HepG2 (cell line): ENCODE results near the gene CORO1C. TPM values are rescaled to one million over a fixed set of nuclear protein-coding genes. Genes with fewer than 3 reads are reported as not detected.

Experiments used
- ATF4 ChIP-seq, 2 experiments: fragments of 450-650 bp in 1 of 2; sonication (generic) in 1 of 2; formaldehyde crosslinking; IDR thresholded peaks; 2 replicates each; pipeline versions ENCODE4 v1.5.0 to v1.8.0; 2020 to 2022; ENCODE audit warnings: mild to moderate bottlenecking in 1 of 2, missing genetic modification reagents in 1 of 2
- CENPBD1 ChIP-seq: sonication (generic); formaldehyde crosslinking; IDR thresholded peaks from 2 replicates; pipeline ENCODE4 v1.8.0; 2022; ENCODE audit warnings: missing genetic modification reagents, low read depth, mild to moderate bottlenecking, borderline replicate concordance
- DPF2 ChIP-seq: sonication (generic); formaldehyde crosslinking; IDR thresholded peaks from 2 replicates; pipeline ENCODE4 v1.4.0; 2020; ENCODE audit warnings: mild to moderate bottlenecking, low read depth, missing genetic modification reagents, borderline replicate concordance
- HNF4A ChIP-seq: sonication (generic); formaldehyde crosslinking; IDR thresholded peaks from 2 replicates; pipeline ENCODE4 v1.4.0; 2020; ENCODE audit warnings: missing genetic modification reagents
- HNRNPLL ChIP-seq: fragments of 200-400 bp; formaldehyde crosslinking; IDR thresholded peaks from 2 replicates; pipeline ENCODE4 v1.6.1; 2017; ENCODE audit warnings: mild to moderate bottlenecking, low read depth, low read length; ENCODE audit not compliant: poor library complexity, severe bottlenecking
- KLF12 ChIP-seq: sonication (generic); formaldehyde crosslinking; IDR thresholded peaks from 2 replicates; pipeline ENCODE4 v1.4.0; 2020; ENCODE audit warnings: missing genetic modification reagents, borderline replicate concordance
- MYC ChIP-seq: sonication (generic); formaldehyde crosslinking; IDR thresholded peaks from 2 replicates; pipeline ENCODE4 v1.9.0; 2021; ENCODE audit warnings: missing genetic modification reagents, borderline replicate concordance
- PATZ1 ChIP-seq: sonication (generic); formaldehyde crosslinking; IDR thresholded peaks from 2 replicates; pipeline ENCODE4 v1.4.0; 2020; ENCODE audit warnings: missing genetic modification reagents
- PAWR ChIP-seq: sonication (generic); formaldehyde crosslinking; IDR thresholded peaks from 2 replicates; pipeline ENCODE4 v1.4.0; 2020; ENCODE audit warnings: missing genetic modification reagents, mild to moderate bottlenecking, borderline replicate concordance
- SIN3A ChIP-seq: IDR thresholded peaks from 2 replicates; pipeline ENCODE4 v1.6.1; 2011; ENCODE audit warnings: low read depth, mild to moderate bottlenecking, control low read depth, low read length, borderline replicate concordance
- ZFY ChIP-seq: sonication (generic); formaldehyde crosslinking; IDR thresholded peaks from 2 replicates; pipeline ENCODE4 v1.4.0; 2020; ENCODE audit warnings: missing genetic modification reagents
- ZNF251 ChIP-seq: sonication (generic); formaldehyde crosslinking; IDR thresholded peaks from 2 replicates; pipeline ENCODE4 v1.9.0; 2021; ENCODE audit warnings: mild to moderate bottlenecking, missing genetic modification reagents
- ZNF253 ChIP-seq: sonication (generic); formaldehyde crosslinking; IDR thresholded peaks from 2 replicates; pipeline ENCODE4 v1.8.0; 2022; ENCODE audit warnings: mild to moderate bottlenecking, missing genetic modification reagents, borderline replicate concordance
- ZNF362 ChIP-seq: sonication (generic); formaldehyde crosslinking; IDR thresholded peaks from 2 replicates; pipeline ENCODE4 v1.4.0; 2020; ENCODE audit warnings: missing genetic modification reagents, mild to moderate bottlenecking, borderline replicate concordance
- ZNF850 ChIP-seq: sonication (generic); formaldehyde crosslinking; conservative IDR thresholded peaks from 2 replicates; pipeline ENCODE4 v1.9.0; 2021; ENCODE audit warnings: mild to moderate bottlenecking, missing genetic modification reagents
- ZSCAN20 ChIP-seq: sonication (generic); formaldehyde crosslinking; IDR thresholded peaks from 2 replicates; pipeline ENCODE4 v1.4.0; 2020; ENCODE audit warnings: missing genetic modification reagents, mild to moderate bottlenecking, borderline replicate concordance
- ZSCAN9 ChIP-seq: IDR thresholded peaks from 2 replicates; pipeline ENCODE4 v1.6.1; 2016; ENCODE audit warnings: borderline replicate concordance
- polyA plus RNA-seq, 8 experiments: library from polyadenylated mRNA; depleted of rRNA in 3 of 8; stranded (reverse) in 7 of 8; unstranded in 1 of 8; fragments of >200 nt; fragmentation: Illumina TruSeq in 4 of 8; extraction: Trizol in 4 of 8; gene quantifications; 2 replicates each; pipeline versions ENCODE4 v1.2.1 to v1.2.3, GENCODE V29; 2011 to 2016; ENCODE audit warnings: low read depth in 4 of 8, missing spikeins in 1 of 8, mixed read lengths in 1 of 8; ENCODE audit not compliant: insufficient read depth in 1 of 8
- total RNA-seq, 5 experiments: library from RNA; depleted of rRNA; stranded (reverse); fragments of >200 nt; fragmentation: Illumina TruSeq; extraction: Trizol; gene quantifications; 2 replicates each; pipeline ENCODE4 v1.2.3, GENCODE V29; 2016; ENCODE audit warnings: low read depth in 1 of 5
- TF ChIP-seq, protein P1 (sequence below): sonication (generic); formaldehyde crosslinking; IDR thresholded peaks from 2 replicates; pipeline ENCODE4 v1.4.0; 2020; ENCODE audit warnings: low read depth, mild to moderate bottlenecking, missing genetic modification reagents

The CORO1C gene
- total and polyA plus RNA-seq, 2 of the 13 experiments (the other 11 are each of a cell fraction or from before 2014, with no cell fraction given) = 73.7 to 131 TPM

- no peak for TF ChIP-seq ATF4 (CRISPR knock-in tag; IDR thresholded peaks at IDR 0.05)
- no peak for TF ChIP-seq ZNF362 (CRISPR knock-in tag)
- peak; percentile 15; the same call in 1 of the 2 replicates for TF ChIP-seq MYC
- peak; percentile 74; the same call in 1 of the 2 replicates for TF ChIP-seq PATZ1 (CRISPR knock-in tag)
- TF ChIP-seq PAWR (CRISPR knock-in tag) = no peak
- no peak for TF ChIP-seq ZNF251 (CRISPR knock-in tag)
- peak; percentile 15; the same call in 1 of the 2 replicates for TF ChIP-seq HNF4A
- TF ChIP-seq ZSCAN9 = 0 out of 2 replicates have a peak, but pooled peaks have one; percentile 6
- no peak for TF ChIP-seq ZNF253 (CRISPR knock-in tag)
- peak; percentile 2 for TF ChIP-seq HNRNPLL
- no peak for TF ChIP-seq DPF2 (CRISPR knock-in tag)
- TF ChIP-seq KLF12 (CRISPR knock-in tag) = peak; percentile 55; the same call in 1 of the 2 replicates
- TF ChIP-seq ZSCAN20 = no peak
- TF ChIP-seq CENPBD1 = no peak
- TF ChIP-seq SIN3A = peak; percentile 73; the same call in 1 of the 2 replicates
- 0 out of 2 replicates have a peak, but pooled peaks have one; percentile 34 for TF ChIP-seq ZNF850 (CRISPR knock-in tag)
- peak; percentile 55 for TF ChIP-seq ZFY (CRISPR knock-in tag)
- TF ChIP-seq, protein P1, sequence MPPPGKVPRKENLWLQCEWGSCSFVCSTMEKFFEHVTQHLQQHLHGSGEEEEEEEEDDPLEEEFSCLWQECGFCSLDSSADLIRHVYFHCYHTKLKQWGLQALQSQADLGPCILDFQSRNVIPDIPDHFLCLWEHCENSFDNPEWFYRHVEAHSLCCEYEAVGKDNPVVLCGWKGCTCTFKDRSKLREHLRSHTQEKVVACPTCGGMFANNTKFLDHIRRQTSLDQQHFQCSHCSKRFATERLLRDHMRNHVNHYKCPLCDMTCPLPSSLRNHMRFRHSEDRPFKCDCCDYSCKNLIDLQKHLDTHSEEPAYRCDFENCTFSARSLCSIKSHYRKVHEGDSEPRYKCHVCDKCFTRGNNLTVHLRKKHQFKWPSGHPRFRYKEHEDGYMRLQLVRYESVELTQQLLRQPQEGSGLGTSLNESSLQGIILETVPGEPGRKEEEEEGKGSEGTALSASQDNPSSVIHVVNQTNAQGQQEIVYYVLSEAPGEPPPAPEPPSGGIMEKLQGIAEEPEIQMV (CRISPR knock-in tag) = no peak
Measured at GRCh38 chr12:108730365-108731104, 783 bp downstream of the CORO1C start (continued).
